Cardiac muscle cell (in vitro differentiated cells and primary cell): ENCODE results near the gene MAGI3. TPM values are rescaled to one million over a fixed set of nuclear protein-coding genes. Genes with fewer than 3 reads are reported as not detected.

ENCODE experiments used
- DNase-seq, 2 donors: peaks; one replicate each; pipeline versions ENCODE4 v3.0.0 to v3.0.0-alpha.2; 2010 to 2017; ENCODE audit warnings: low read depth in 1 of 2, low spot score in 1 of 2
- H3K27ac ChIP-seq: fragments of 200-600 bp; sonication (generic); 2 replicates; pipeline ENCODE4 v1.5.1; 2016
- H3K27me3 ChIP-seq: fragments of 200-600 bp; sonication (generic); 2 replicates; pipeline ENCODE4 v1.6.0; 2016; ENCODE audit warnings: control low read depth
- H3K36me3 ChIP-seq: fragments of 200-600 bp; sonication (generic); 2 replicates; pipeline ENCODE4 v1.5.1; 2016; ENCODE audit warnings: control low read depth
- H3K4me1 ChIP-seq: fragments of 200-600 bp; sonication (generic); 2 replicates; pipeline ENCODE4 v1.8.1; 2017; ENCODE audit warnings: low read depth, mild to moderate bottlenecking, mixed run types
- H3K4me3 ChIP-seq: fragments of 200-600 bp; sonication (generic); 2 replicates; pipeline ENCODE4 v1.5.1; 2016; ENCODE audit warnings: mild to moderate bottlenecking
- H3K9me3 ChIP-seq: fragments of 200-600 bp; sonication (generic); 2 replicates; pipeline ENCODE4 v1.5.1; 2017; ENCODE audit warnings: low read depth, mild to moderate bottlenecking, control low read depth
- CTCF ChIP-seq: IDR thresholded peaks from 2 replicates; pipeline ENCODE4 v1.5.1; 2012; ENCODE audit warnings: low read depth, mild to moderate bottlenecking, low read length
- polyA plus RNA-seq: library from polyadenylated mRNA; unstranded; fragments of >200 nt; fragmentation: Nextera tagmentation; extraction: Ambion mirVana; gene quantifications from 2 replicates; pipeline ENCODE4 v1.2.1, GENCODE V29; 2016
- total RNA-seq: library from RNA; depleted of rRNA; stranded (reverse); fragments of >200 nt; gene quantifications from 2 replicates; pipeline ENCODE4 v1.2.3, GENCODE V29; 2016

The MAGI3 gene
- total and polyA plus RNA-seq, 2 experiments from 2014 or later, result 7.3 to 20.6 TPM

GRCh38 chr1:113691184-113691583, 300.9 kb downstream of the MAGI3 start:
- Histone ChIP-seq H3K27me3 (no peaks in the 10 kb centered on the region), H3K4me3 (no peak overlapping the region), H3K9me3 (no peaks in the 10 kb centered on the region), H3K36me3 (no peaks in the 10 kb centered on the region), H3K27ac (no peak overlapping the region), H3K4me1 (no peaks in the 10 kb centered on the region)
- no peak for DNase-seq
- no peak for TF ChIP-seq CTCF

- TF ChIP-seq CTCF, result no peak
- H3K9me3 ChIP-seq, result no peaks in the 10 kb centered on the region
- no peaks in the 10 kb centered on the region for H3K4me1 ChIP-seq
- H3K27me3 ChIP-seq, result no peaks in the 10 kb centered on the region
- no peak overlapping the region for H3K4me3 ChIP-seq
- no peak for DNase-seq
- peaks cover 7% of the 10 kb centered on the region for H3K36me3 ChIP-seq
- no peak overlapping the region for H3K27ac ChIP-seq
These were observed 302.0 kb downstream of the MAGI3 start for GRCh38 chr1:113692342-113692741.

GRCh38 chr1:113692824-113693431, 302.6 kb downstream of the MAGI3 start:
- H3K27ac ChIP-seq, result no peak overlapping the region
- H3K9me3 ChIP-seq, result no peaks in the 10 kb centered on the region
- H3K4me1 ChIP-seq, result no peaks in the 10 kb centered on the region
- peaks cover 9% of the 10 kb centered on the region for H3K36me3 ChIP-seq
- H3K27me3 ChIP-seq, result no peaks in the 10 kb centered on the region
- DNase-seq, result no peak
- no peak for TF ChIP-seq CTCF
- no peak overlapping the region for H3K4me3 ChIP-seq

GRCh38 chr1:113694910-113695309, 304.6 kb downstream of the MAGI3 start:
- no peak overlapping the region for H3K4me3 ChIP-seq
- no peak for DNase-seq
- no peak for TF ChIP-seq CTCF
- H3K36me3 ChIP-seq, result peaks cover 14% of the 10 kb centered on the region
- no peak overlapping the region for H3K27ac ChIP-seq
- H3K27me3 ChIP-seq, result no peaks in the 10 kb centered on the region
- no peaks in the 10 kb centered on the region for H3K9me3 ChIP-seq
- H3K4me1 ChIP-seq, result no peaks in the 10 kb centered on the region

GRCh38 chr1:113701429-113701828, 311.1 kb downstream of the MAGI3 start:
- Histone ChIP-seq H3K36me3 (peaks cover 26% of the 10 kb centered on the region), H3K27me3 (no peaks in the 10 kb centered on the region)
- DNase-seq, result peak in 1 of 2 donors; percentile 10

More at GRCh38 chr1:113701429-113701828, 311.1 kb downstream of the MAGI3 start:
- no peak for TF ChIP-seq CTCF
- Histone ChIP-seq H3K4me3 (no peak overlapping the region), H3K27ac (no peak overlapping the region), H3K4me1 (no peaks in the 10 kb centered on the region), H3K9me3 (no peaks in the 10 kb centered on the region)
